Omental fat pad (tissue), 4 donors: Measurements from ENCODE around the gene ZPBP2. TPM values are rescaled to one million over a fixed set of nuclear protein-coding genes. Genes with fewer than 3 reads are reported as not detected.

Source experiments
- ATAC-seq: fragments of 150-250 bp; one replicate; pipeline ENCODE4 v1.9.1; 2016; ENCODE audit warnings: mild to moderate bottlenecking, moderate library complexity; ENCODE audit not compliant: low FRiP score
- DNase-seq: peaks from one replicate; pipeline ENCODE4 v3.0.0-alpha.2; 2019; ENCODE audit warnings: low spot score
- CTCF ChIP-seq, 3 donors: fragments of 450-650 bp; IDR thresholded peaks; one replicate each; pipeline ENCODE4 v1.5.1; 2016 to 2017; ENCODE audit warnings: antibody characterized with exemption in 3 of 3, mild to moderate bottlenecking in 3 of 3, moderate library complexity in 2 of 3
- small RNA-seq: library from RNA; depleted of rRNA; stranded (forward); fragments of <200 nt; gene quantifications from one replicate; pipeline ENCODE3, GENCODE V24; 2016
- total RNA-seq, 4 donors: library from RNA; depleted of rRNA; stranded (reverse); fragments of >200 nt; gene quantifications; one replicate each; pipeline ENCODE4 v1.1.0, GENCODE V29; 2016

The ZPBP2 gene
- total RNA-seq, 4 donors from 2014 or later: not detected

DNA sequence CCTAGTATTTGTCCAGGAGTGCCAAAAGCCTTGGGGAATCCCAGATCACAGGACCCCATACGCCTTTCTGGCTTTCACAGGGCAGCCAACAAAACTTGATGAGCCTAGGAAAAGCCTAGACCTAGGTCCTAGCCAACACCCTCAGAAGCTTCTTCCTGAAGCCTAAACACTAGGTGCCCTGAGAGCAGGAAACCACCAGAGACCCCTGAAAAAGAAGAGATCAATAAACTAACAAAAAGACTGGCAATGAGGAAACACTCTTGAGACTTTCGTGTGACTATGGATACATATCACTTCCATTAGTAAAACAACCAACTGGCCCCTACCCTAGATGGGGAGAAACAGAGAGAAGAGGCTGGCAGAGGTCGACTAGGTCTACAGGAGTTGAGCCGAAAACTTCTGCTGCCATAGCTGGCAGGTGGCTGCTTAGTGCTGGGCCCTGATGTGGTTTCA lies 58.2 kb downstream of the ZPBP2 start:
- ATAC-seq: peak; percentile 2
- DNase-seq: no peak
- TF ChIP-seq CTCF (IDR thresholded peaks at IDR 0.05): no peak

- no peak for DNase-seq
- TF ChIP-seq CTCF (IDR thresholded peaks at IDR 0.05): no peak
- peak; percentile 17 for ATAC-seq
Observed at GRCh38 chr17:39926588-39927100, 58.6 kb downstream of the ZPBP2 start.

Small RNA genes lying within 50 kb of the gene (small RNA-seq; reads per million reads assigned to genes)
- not detected for gene AC090844.1

Other genes starting within 250 kb of the ZPBP2 start
- 10 to 100 TPM; 13.9 to 27.0 (median 19.1) TPM for gene PPP1R1B, start 241.2 kb upstream of the ZPBP2 start, total RNA-seq
- 10 to 100 TPM; 24.9 to 75.5 (median 36.5) TPM for gene STARD3, start 231.1 kb upstream of the ZPBP2 start, total RNA-seq
- gene TCAP, start 202.9 kb upstream of the ZPBP2 start, total RNA-seq: 1 to 10 TPM in 1 of 4 donors, under 1 TPM in 2, not detected in 1; 0.19 to 1.7 (median 0.60) TPM
- gene PNMT, start 199.7 kb upstream of the ZPBP2 start, total RNA-seq: 10 to 100 TPM in 1 of 4 donors, 1 to 10 TPM in 2, under 1 TPM in 1; 0.44 to 16.7 (median 1.9) TPM
- 10 to 100 TPM in 2 of 4 donors, 1 to 10 TPM in 2; 8.2 to 12.8 (median 11.0) TPM for gene PGAP3, start 180.1 kb upstream of the ZPBP2 start, total RNA-seq
- gene ERBB2, start 168.1 kb upstream of the ZPBP2 start, total RNA-seq: 10 to 100 TPM; 13.8 to 23.8 (median 15.7) TPM
- gene MIEN1, start 137.7 kb upstream of the ZPBP2 start, total RNA-seq: 10 to 100 TPM; 33.9 to 60.8 (median 52.5) TPM
- 10 to 100 TPM in 3 of 4 donors, not detected in 1; 13.0 to 19.3 (median 14.0) TPM for gene GRB7, start 130.3 kb upstream of the ZPBP2 start, total RNA-seq
- gene IKZF3, start 3.9 kb upstream of the ZPBP2 start, total RNA-seq: 1 to 10 TPM; 2.9 to 8.3 (median 4.5) TPM
- gene GSDMB, start 50.4 kb downstream of the ZPBP2 start, total RNA-seq: 10 to 100 TPM; 10.4 to 32.2 (median 21.3) TPM
- 100 to 1,000 TPM in 2 of 4 donors, 10 to 100 TPM in 2; 78.5 to 338 (median 163) TPM for gene ORMDL3, start 59.4 kb downstream of the ZPBP2 start, total RNA-seq
- gene LRRC3C, start 59.5 kb downstream of the ZPBP2 start, total RNA-seq: not detected
- gene GSDMA, start 94.8 kb downstream of the ZPBP2 start, total RNA-seq: 1 to 10 TPM in 1 of 4 donors, under 1 TPM in 2, not detected in 1; 0.65 to 1.1 (median 0.72) TPM
- gene PSMD3, start 112.6 kb downstream of the ZPBP2 start, total RNA-seq: 10 to 100 TPM; 75.3 to 98.0 (median 79.4) TPM
- 10 to 100 TPM in 2 of 4 donors, not detected in 2; 51.8 to 75.2 TPM for gene CSF3, start 147.2 kb downstream of the ZPBP2 start, total RNA-seq
- 10 to 100 TPM; 40.0 to 53.6 (median 49.2) TPM for gene MED24, start 186.2 kb downstream of the ZPBP2 start, total RNA-seq
- 10 to 100 TPM; 35.7 to 87.2 (median 55.2) TPM for gene THRA, start 194.8 kb downstream of the ZPBP2 start, total RNA-seq
- 1 to 10 TPM; 3.1 to 9.3 (median 7.0) TPM for gene NR1D1, start 232.4 kb downstream of the ZPBP2 start, total RNA-seq